GM19043 (cell line): Measurements from ENCODE around the gene LINGO4.

ENCODE experiments used
- ATAC-seq: cut with Tn5 transposase; IDR thresholded peaks from one replicate; pipeline ENCODE4 v1.9.1; 2021; ENCODE audit warnings: low read depth; ENCODE audit not compliant: unreplicated experiment

The LINGO4 gene, protein sequence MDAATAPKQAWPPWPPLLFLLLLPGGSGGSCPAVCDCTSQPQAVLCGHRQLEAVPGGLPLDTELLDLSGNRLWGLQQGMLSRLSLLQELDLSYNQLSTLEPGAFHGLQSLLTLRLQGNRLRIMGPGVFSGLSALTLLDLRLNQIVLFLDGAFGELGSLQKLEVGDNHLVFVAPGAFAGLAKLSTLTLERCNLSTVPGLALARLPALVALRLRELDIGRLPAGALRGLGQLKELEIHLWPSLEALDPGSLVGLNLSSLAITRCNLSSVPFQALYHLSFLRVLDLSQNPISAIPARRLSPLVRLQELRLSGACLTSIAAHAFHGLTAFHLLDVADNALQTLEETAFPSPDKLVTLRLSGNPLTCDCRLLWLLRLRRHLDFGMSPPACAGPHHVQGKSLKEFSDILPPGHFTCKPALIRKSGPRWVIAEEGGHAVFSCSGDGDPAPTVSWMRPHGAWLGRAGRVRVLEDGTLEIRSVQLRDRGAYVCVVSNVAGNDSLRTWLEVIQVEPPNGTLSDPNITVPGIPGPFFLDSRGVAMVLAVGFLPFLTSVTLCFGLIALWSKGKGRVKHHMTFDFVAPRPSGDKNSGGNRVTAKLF

DNA sequence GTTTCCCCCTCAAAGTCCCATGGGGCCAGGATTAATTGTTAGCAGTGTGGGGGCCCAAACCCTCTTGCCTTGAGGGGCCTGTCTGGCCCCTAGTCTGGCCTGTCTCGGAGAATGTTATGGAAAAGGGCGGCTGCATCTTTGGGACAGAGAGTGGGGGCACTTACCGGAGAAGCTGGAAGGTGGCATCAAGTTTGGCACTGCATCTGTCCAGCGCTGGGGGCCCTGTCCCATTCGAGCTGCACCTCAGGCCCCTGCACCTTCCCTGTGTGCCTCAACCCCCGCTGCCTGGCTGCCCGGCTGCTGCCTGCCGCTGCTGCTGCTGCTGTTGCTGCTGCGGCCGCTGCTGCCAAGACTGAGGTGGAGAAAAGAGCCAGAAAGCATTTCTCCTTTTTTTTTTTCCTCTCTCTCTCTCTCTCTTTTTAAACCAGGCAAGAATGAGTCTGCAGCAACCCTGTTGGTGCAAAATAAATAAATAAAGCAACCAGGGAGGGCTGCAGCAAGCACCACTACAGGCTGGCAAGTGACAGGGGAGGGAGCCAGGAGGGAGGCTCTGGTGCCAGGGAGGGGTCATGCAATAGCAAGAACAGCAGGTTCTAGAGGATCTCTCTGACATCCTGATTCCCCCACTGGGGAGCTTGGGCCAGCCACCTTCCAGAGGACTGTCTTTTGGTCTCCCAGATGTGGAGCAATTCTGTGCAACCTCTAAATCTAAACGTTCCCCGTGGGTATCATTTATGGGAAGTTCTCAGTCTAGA is at the start of gene LINGO4:
Gene LINGO4, minus strand, starts transcription at position 354 of the 755 bp plus-strand sequence. CDS start 2,715 bp downstream, outside the sequence.
- ATAC-seq = no peak

GRCh38 chr1:151854658-151855057 is 49.4 kb upstream of the LINGO4 start:
- no peak for ATAC-seq

DNA sequence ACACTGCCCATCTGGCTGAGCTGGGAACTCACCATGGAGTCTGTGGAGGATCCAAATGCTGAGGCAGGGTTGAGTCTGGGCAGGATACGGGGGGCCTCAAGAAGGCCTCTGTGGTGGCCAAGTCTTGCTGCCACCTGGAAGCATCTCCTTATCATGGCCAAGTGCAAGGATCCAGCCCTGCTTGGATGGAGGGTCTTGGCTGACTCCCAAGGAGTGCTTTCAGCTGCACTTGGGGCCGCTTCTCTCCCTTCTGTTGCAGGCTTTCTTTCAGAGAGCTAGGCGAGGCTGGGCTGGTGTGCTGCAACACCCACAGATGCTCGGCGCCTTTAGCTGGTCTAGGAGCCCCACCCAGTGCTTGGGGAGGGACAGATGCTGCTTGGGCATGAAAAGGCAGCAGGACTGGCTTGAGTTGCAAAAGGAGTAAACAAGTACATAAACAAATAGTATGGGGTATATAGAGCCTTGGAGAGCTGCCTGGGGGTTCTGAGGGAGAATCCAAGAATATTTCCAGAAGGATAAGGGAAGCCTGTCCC is 48.3 kb upstream of the LINGO4 start, which contains the start of gene THEM5:
Gene THEM5, minus strand, starts transcription at position 302 of the 533 bp plus-strand sequence. Its CDS starts 147 bp downstream, at position 155.
- no peak for ATAC-seq

GRCh38 chr1:151852733-151853132 is 47.5 kb upstream of the LINGO4 start:
- no peak for ATAC-seq

GRCh38 chr1:151851886-151852285 is 46.7 kb upstream of the LINGO4 start:
- ATAC-seq = no peak

DNA sequence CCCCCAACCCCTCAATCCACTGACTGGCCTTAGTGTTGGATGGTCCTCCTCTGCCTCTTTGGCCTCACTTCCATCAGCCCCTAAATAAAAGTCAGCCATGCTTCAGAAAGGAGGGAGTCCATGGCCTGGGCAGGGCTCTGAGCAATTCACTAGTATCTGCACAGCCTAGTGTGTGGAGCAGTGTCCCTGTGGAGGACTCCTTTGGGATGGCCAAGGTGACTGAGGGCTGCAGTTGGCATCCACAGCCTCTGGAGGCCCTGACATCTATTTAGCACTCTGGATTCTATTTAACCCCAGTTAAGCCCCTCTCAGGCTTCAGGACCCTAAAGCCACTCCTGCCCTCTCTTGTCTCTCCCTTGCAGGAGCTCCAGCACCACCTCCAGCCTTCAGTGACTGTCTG is 44.7 kb upstream of the LINGO4 start:
- ATAC-seq = no peak

DNA sequence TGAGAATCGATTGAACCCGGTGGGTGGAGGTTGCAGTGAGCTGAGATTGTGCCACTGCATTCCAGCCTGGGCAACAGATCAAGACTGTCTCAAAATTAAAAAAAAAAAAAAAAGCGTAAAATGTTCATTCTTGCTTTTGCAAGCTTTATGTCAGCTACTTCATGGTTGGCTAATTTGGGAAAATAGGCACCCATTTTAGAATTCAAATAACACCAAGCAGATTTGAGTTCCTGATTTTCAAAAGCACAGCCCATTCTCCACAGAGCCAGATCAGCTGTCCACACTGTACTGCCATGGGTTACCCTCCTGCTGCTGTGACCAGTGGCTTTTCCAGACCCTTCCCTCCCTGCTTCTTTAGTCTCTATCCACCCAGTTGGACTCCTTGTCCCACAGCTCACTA is 43.9 kb upstream of the LINGO4 start:
- ATAC-seq = no peak

GRCh38 chr1:151847867-151848596 is 42.8 kb upstream of the LINGO4 start:
- no peak for ATAC-seq

DNA sequence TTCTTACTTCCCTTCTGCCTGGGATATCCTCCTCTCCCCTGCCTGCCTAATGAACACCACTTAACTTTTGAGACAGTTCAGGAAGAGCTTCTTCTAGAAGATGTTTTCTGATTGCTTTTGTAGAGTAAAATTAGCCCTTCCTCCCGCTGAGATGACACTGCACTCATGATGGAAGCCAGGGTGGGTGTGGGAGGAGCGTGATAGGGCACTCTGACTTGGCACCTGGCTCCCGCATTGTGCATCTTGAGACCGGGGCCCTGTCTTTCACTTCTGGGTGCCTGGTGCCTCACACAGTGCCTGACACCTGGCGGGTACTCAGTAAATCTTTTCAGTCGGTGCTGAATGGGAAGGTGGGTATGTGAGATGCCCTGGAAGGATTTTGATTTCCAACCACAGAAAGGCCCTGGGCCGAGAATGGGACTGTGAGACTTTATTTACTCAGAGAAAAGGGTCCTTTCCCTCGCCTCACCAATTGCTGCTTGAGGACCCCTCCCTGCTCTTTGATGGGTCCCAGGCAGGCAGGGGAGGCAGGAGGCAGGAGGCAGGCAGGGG is 41.5 kb upstream of the LINGO4 start:
- no peak for ATAC-seq

GRCh38 chr1:151846062-151846568 is 40.9 kb upstream of the LINGO4 start:
- ATAC-seq = no peak

GRCh38 chr1:151843398-151843797 is 38.2 kb upstream of the LINGO4 start:
- ATAC-seq = no peak

DNA sequence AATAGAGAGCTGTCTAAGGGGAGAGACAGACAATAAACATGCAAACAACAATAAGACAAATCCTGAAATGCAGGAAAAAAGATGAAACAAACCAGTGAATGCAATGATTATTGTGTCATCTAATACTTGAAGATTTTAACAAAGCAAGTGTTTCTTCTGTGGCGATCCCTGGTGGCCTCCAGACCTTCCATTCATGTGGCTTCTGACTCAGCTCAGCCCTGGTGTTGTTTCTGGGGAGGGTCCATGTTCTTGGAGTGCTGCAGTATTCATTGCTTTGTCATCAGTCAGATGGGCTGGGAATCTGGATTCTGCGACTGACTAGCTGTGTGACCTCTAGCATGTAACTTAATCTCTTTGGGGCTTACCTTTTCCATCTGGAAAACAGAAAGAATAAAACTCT is 35.9 kb upstream of the LINGO4 start:
- no peak for ATAC-seq

GRCh38 chr1:151840421-151840820 is 35.2 kb upstream of the LINGO4 start:
- no peak for ATAC-seq

DNA sequence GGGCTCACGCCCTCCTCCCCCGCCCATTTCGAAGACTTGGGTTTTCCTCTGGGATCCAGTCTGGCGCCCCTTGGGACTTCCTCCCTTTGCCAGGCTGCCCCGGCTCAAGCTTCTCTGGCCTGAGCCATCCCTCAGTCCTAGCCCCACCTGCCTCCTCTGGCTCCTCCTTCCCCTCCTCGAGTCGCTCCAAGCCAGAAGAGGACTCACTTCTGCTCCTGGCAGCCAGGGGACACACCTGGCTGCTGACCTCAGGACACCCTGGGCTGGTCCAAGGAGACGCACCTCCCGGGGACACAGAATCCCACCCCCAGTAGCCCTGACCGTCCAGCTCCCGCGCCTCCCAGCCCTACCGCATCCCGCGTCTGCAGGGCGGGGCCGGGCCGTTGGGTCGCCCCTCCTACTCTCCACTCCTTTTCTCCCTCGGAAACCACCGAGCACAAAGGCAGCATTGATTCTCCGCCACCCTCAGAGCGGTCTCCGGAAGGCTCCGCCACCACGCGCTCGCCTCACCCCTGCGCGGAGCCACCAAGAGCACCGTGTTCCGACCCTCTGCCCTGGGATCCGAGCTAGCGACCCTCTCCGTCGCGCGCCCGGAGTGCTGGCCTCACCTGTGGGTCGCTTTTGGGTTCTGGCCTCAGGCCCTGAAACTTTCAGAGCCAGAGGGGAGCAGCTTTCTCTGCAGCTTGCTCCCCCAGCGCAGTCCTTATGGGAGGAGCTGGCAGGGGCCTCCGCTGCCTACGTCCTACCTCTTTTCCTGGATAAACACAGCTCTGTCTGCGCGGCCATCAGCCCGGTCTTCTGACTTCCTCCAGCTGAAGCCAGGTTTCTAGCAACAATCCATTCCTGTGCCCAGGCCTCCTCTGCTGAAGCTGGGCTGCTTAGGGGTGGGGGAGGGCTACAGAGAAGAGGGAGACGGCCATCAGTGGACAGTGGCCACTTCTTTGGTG is 34.5 kb upstream of the LINGO4 start, which contains the start of gene C2CD4D:
Gene C2CD4D, minus strand, starts transcription at position 364 of the 947 bp plus-strand sequence. CDS start 831 bp downstream, outside the sequence.
- no peak for ATAC-seq

GRCh38 chr1:151839082-151839412 is 33.8 kb upstream of the LINGO4 start:
- ATAC-seq = no peak

DNA sequence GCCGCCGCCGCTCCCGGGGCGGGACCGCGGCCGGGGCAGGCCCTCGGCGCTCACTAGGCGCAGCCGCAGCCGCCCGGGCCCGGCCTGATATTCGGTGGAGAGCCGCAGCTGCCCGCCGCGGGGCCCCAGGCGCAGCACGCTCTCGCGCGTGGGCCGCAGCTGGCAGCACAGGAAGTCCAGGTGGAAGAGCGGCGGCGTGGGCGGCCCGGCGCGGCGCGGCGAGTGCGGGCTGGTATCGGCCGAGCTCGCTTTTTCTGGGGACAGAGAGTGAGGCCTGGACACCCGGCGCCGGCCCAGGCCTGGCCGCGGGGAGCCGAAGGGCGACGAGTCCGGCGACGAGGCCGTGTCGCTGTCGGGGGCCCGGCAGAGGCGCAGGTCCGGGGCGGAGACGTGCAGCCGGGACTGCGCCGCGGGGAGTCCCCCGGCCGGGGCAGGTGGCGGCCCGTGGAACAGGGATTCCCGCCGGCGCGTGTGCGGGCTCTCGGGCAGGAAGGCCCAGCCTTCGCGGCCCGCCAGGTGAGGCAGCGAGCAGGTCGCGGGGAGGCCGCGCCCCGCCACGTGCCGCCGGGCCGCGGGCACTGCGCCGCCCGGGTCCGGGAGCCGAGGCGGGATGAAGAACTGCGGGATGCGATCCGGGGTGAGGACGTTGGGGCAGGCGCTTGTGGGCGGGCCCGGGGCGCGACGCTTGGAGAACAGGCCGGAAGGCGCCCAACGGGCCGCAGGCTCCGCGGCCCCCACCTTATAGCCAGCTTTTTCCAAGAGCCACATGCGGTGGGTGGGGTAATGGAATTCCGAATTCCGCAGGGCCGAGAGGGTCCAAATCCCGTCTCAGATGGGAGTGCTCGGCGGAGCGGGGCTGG is 33.2 kb upstream of the LINGO4 start:
- no peak for ATAC-seq

DNA sequence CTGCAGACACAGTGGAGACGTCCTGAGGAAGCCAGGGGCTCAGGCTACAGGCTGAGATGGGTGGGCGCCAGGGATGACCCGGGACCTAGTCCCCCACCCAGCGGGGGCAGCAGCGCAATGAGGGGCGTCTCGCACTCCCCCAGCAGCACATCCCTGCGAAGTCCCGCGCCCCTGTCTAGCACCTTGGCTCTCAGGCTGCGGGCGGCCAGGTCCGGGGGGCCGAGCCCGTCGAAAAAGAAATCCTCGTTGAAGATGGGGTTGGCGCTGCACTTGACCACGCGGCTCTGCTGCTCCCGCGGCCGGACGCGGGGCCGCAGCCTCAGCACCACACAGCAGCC is 32.6 kb upstream of the LINGO4 start:
- ATAC-seq = no peak

DNA sequence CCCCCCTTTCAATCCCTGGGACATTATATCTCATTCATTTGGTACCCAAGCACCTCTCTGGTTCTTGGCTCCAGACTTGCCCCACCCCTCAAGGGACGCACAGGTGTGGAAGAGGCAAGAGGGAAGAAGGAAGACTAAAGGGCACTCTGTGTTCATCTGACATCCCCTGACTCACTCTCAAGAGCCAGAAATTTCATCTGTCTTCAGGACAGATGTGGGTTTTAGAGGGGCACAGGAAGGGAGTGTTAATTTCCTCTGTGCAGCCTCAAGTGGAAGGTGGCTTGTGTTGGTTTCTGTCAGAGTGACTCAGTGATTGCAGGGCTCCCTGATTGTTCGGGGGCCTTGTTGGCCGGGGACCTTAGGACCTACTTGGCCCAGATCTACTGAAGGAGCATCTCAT is 32.0 kb upstream of the LINGO4 start:
- ATAC-seq = no peak
